ENCODE measurements around the gene SEPHS2. TPM values are rescaled to one million over a fixed set of nuclear protein-coding genes. Genes with fewer than 3 reads are reported as not detected.

The SEPHS2 gene, protein sequence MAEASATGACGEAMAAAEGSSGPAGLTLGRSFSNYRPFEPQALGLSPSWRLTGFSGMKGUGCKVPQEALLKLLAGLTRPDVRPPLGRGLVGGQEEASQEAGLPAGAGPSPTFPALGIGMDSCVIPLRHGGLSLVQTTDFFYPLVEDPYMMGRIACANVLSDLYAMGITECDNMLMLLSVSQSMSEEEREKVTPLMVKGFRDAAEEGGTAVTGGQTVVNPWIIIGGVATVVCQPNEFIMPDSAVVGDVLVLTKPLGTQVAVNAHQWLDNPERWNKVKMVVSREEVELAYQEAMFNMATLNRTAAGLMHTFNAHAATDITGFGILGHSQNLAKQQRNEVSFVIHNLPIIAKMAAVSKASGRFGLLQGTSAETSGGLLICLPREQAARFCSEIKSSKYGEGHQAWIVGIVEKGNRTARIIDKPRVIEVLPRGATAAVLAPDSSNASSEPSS
- total RNA-seq (2022; extraction: Qiagen RNA extraction; ENCODE audit: low read depth) = 47.6 to 51.6 TPM (median 49.4 TPM) in 5 replicates

DNA sequence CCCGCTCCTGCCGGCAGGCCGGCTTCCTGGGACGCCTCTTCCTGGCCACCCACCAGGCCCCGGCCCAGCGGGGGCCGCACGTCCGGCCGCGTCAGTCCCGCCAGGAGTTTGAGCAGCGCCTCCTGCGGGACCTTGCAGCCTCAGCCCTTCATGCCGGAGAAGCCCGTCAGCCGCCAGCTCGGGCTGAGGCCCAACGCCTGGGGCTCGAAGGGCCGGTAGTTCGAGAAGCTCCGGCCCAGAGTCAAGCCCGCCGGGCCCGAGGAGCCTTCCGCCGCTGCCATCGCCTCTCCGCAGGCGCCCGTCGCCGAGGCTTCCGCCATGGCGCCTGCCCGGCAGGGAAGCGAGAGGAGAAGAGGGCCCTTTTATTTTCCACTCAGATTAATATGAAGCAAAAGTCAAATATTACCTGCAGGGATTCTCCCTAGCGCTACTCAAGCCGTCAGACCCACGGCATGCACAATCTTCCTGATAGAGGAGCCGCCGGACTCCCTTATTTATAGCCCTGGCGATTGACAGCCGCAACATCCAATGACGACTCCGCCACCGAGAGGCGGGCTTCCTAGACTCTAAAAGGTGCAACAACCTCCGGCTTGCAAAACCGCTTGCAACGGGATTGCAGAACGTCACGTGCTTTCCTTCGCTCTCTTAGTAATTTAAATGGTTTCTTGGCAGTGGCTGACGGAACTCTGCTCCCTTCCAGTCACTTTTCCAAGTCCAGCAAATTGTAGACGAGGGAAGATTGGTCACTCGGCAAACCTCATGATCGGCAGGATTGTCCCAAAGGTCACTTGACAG lies at the start of gene SEPHS2:
SEPHS2 (minus strand) TSS at position 467 of the 795 bp plus-strand sequence; CDS start at position 320, 147 bp downstream.

DNA sequence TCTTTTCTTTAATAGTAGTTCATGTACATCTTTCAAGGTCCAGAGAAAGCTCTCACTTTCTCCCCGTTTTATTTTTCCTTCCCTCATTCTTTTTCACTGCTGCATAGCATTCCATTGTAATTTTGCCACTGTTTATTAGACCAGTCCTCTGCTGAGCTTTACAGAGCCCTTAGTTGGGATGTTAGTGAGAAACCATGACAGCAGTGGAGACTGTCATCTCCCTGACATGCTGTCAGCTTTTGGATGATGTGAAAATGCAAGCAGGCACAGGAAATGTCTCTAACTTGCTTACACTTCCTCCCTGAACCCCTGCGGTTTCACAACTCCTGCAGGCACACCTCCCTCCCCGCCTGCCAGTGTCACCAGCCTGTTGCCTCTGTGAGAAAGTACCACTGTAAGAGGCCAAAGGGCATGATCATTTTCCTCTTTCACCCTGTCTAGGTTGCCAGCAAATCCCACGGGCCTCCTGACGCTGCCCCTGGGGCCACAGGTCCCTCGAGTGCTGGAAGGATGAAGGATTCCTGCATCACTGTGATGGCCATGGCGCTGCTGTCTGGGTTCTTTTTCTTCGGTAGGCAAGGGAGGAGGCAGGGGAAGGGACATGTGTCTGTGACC lies 26.8 kb upstream of the SEPHS2 start, which contains the start of gene ITGAL:
ITGAL (plus strand) TSS at position 415 of the 615 bp plus-strand sequence; CDS start at position 511, 96 bp downstream.

DNA sequence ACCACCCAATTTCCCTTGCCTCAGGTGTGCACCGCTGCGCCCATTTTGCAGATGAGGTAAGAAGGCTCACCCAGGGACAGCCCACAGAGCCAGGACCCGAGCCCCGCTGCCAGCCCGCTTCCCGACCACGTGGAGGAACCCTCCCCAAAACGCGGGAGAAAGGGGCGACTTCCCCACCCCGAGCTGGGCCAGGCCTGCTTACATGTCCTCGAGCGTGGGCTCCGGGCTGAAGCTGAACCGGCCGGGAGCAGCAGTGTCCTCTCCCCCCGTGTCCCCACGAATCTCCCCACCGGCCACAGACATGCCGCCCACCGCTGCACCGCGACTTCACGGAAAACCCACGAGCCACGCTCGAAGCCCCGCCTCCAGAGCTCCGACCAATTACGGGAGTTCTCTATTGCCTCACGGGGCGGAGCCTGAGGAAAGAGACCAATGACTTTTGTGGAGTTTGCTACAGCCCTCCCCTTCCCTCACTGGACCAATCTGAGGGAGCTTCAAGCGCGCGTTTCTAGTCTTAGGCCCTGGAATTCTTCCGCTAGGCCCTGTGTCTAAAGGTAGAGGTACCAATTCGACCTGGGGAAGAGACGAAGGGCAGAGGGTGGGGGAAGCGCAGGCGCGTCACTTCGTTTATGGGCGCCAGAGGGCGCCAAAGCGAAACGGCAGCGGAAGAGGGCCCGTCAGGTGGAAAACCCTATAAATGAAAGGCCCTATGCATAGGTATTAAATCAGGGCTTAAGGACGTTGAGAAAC lies 15.8 kb downstream of the SEPHS2 start, which contains the start of gene DCTPP1:
DCTPP1 (minus strand) TSS at position 353 of the 750 bp plus-strand sequence; CDS start at position 303, 50 bp downstream.

DNA sequence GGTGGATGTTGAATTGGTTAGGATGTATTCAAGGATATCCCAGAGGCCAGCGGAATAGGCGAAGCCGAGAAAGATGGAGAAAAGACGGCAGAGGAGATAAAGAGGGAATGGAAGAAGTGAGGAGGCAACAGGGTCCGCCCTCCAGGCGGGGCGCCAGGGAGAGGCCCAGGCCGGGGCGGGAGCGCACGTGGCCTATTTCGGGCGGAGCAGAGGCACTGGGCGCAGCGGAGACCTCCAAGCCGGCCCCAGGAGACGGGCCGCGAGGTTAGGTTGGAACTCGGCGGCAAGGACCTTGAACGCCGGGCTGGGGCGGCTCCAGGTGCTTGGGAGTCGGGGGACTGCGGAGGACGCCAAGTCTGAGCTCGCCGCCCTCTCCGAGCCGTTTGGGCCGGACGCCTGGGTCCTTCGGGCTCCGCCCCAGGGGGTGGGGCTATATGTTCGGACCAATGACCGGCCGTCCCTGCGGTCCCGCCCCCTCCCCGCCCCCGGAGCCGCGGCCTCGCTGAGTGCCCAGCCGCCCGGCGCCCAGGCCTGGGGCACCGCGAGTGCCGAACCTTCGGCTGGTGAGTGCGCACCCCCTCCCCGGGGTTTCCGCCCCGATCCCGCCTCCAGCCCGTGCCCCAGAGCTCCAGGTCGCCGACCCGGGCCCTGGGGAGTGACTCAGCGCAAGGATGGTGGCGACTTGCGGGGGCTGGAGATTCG lies 38.4 kb downstream of the SEPHS2 start, which contains the start of gene ZNF771:
ZNF771 (plus strand) TSS at position 505 of the 702 bp plus-strand sequence. CDS start 448 bp downstream, outside the sequence.

DNA sequence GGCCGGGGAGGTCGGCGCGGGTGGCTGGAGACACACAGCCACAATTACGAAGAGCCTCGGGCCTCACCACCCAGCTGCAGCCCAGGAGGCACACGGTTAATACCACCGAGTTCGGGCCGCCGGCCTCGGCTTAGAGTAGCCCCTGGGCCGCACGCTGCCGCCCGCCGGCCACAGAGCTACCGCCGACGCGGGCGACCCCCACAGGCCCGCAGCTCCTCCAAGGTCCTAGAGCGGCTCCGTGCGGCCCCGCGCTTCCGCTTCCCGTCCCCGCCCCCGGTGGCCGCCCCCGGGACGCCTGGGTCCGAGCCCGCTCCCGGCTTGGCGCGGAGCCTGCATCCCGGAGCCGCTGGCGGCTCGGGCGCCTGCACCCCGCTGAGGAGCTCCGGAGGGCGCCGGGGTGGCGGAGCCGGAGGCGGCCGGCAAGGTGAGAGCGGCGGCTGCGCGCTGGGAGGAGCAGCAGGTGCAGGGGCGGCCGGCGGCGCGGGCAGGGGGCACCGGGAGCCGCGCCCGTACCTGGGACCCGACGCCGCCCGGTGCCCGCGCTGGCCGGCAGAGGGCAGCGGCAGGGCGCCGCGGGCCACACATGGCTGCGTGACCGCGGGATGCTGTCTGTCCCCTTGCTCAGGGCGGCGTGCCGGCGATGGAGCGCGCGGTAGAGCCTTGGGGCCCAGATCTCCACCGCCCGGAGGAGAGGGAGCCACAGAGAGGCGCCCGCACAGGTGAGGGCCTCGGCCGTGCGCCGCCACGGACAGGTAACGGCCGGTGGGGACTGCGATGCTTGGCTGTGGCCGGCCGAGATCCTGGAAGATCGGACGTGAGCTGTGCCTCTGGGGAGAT lies 50.3 kb downstream of the SEPHS2 start, which contains the start of gene ZNF48:
ZNF48 (plus strand) TSS at position 266 of the 837 bp plus-strand sequence; CDS start at position 641, 375 bp downstream.

Other genes starting within 250 kb of the SEPHS2 start
- gene SULT1A3, start 246.6 kb downstream of the SEPHS2 start, total RNA-seq (2022; extraction: Qiagen RNA extraction; ENCODE audit: low read depth) = 5.6 to 8.7 TPM (median 7.3 TPM) in 5 replicates
- gene NPIPB13, start 197.4 kb downstream of the SEPHS2 start, total RNA-seq (2022; extraction: Qiagen RNA extraction; ENCODE audit: low read depth) = 0.86 to 3.0 TPM (median 2.1 TPM) in 5 replicates
- gene CD2BP2, start 90.6 kb downstream of the SEPHS2 start, total RNA-seq (2022; extraction: Qiagen RNA extraction; ENCODE audit: low read depth) = 59.5 to 68.2 TPM (median 64.0 TPM) in 5 replicates
- 23.3 to 30.4 TPM (median 27.7 TPM) in 5 replicates for gene TBC1D10B, start 75.4 kb downstream of the SEPHS2 start, total RNA-seq (2022; extraction: Qiagen RNA extraction; ENCODE audit: low read depth)
- gene MYL11, start 71.1 kb downstream of the SEPHS2 start, total RNA-seq (2022; extraction: Qiagen RNA extraction; ENCODE audit: low read depth) = 0.51 TPM in 1 of 5 replicates, not detected in the others
- 1.1 to 2.0 TPM (median 1.6 TPM) in 5 replicates for gene SEPTIN1, start 63.3 kb downstream of the SEPHS2 start, total RNA-seq (2022; extraction: Qiagen RNA extraction; ENCODE audit: low read depth)
- 11.2 to 15.5 TPM (median 12.8 TPM) in 5 replicates for gene ZNF48, start 50.5 kb downstream of the SEPHS2 start, total RNA-seq (2022; extraction: Qiagen RNA extraction; ENCODE audit: low read depth)
- gene ZNF771, start 38.3 kb downstream of the SEPHS2 start, total RNA-seq (2022; extraction: Qiagen RNA extraction; ENCODE audit: low read depth) = 3.5 to 6.1 TPM (median 5.2 TPM) in 5 replicates
- 101 to 138 TPM (median 133 TPM) in 5 replicates for gene DCTPP1, start 15.8 kb downstream of the SEPHS2 start, total RNA-seq (2022; extraction: Qiagen RNA extraction; ENCODE audit: low read depth)
- gene ITGAL, start 26.9 kb upstream of the SEPHS2 start, total RNA-seq (2022; extraction: Qiagen RNA extraction; ENCODE audit: low read depth) = 0.02 TPM in 1 of 5 replicates, not detected in the others
- 37.2 to 46.2 TPM (median 45.5 TPM) in 5 replicates for gene ZNF768, start 80.7 kb upstream of the SEPHS2 start, total RNA-seq (2022; extraction: Qiagen RNA extraction; ENCODE audit: low read depth)
- 3.3 to 4.9 TPM (median 4.5 TPM) in 5 replicates for gene ZNF747, start 89.0 kb upstream of the SEPHS2 start, total RNA-seq (2022; extraction: Qiagen RNA extraction; ENCODE audit: low read depth)
- 4.2 to 6.6 TPM (median 6.2 TPM) in 5 replicates for gene ZNF764, start 112.5 kb upstream of the SEPHS2 start, total RNA-seq (2022; extraction: Qiagen RNA extraction; ENCODE audit: low read depth)
- 5.5 to 8.0 TPM (median 6.7 TPM) in 5 replicates for gene ZNF688, start 125.8 kb upstream of the SEPHS2 start, total RNA-seq (2022; extraction: Qiagen RNA extraction; ENCODE audit: low read depth)
- not detected in 5 replicates for gene ZNF785, start 139.8 kb upstream of the SEPHS2 start, total RNA-seq (2022; extraction: Qiagen RNA extraction; ENCODE audit: low read depth)
- 7.3 to 9.9 TPM (median 8.5 TPM) in 5 replicates for gene ZNF689, start 164.5 kb upstream of the SEPHS2 start, total RNA-seq (2022; extraction: Qiagen RNA extraction; ENCODE audit: low read depth)
- 20.5 to 24.8 TPM (median 22.6 TPM) in 5 replicates for gene PRR14, start 205.1 kb upstream of the SEPHS2 start, total RNA-seq (2022; extraction: Qiagen RNA extraction; ENCODE audit: low read depth)
- 29.0 to 42.4 TPM (median 40.9 TPM) in 5 replicates for gene FBRS, start 212.6 kb upstream of the SEPHS2 start, total RNA-seq (2022; extraction: Qiagen RNA extraction; ENCODE audit: low read depth)